GM06990 (cell line): ENCODE results near the gene FASTKD1.
"Not testable (repeated sequence)": the region's sequence is repeated elsewhere in the genome, so short reads cannot be mapped to it uniquely, and the experiment has no call there.

Source experiments
- DNase-seq: peaks from one replicate; pipeline ENCODE4 v3.0.0-alpha.2; 2011; ENCODE audit not compliant: insufficient read length; ENCODE audit errors: extremely low read depth
- H3K27me3 ChIP-seq: replicated peaks from 2 replicates; pipeline ENCODE4 v1.6.0; 2011; ENCODE audit warnings: low read length; ENCODE audit not compliant: control insufficient read depth, insufficient read depth
- H3K36me3 ChIP-seq: 2 replicates; pipeline ENCODE4 v1.5.1; 2011; ENCODE audit warnings: low read length; ENCODE audit not compliant: control insufficient read depth, insufficient read depth
- H3K4me3 ChIP-seq: replicated peaks from 2 replicates; pipeline ENCODE4 v1.5.1; 2011; ENCODE audit warnings: low read depth, mild to moderate bottlenecking, control low read depth, low read length
- TF ChIP-seq, protein P1 (sequence below): IDR thresholded peaks from 2 replicates; pipeline ENCODE4 v1.5.1; 2011; ENCODE audit warnings: low read length, control low read depth, mild to moderate bottlenecking, inconsistent platforms; ENCODE audit not compliant: insufficient read depth, poor library complexity, severe bottlenecking

FASTKD1 gene

DNA sequence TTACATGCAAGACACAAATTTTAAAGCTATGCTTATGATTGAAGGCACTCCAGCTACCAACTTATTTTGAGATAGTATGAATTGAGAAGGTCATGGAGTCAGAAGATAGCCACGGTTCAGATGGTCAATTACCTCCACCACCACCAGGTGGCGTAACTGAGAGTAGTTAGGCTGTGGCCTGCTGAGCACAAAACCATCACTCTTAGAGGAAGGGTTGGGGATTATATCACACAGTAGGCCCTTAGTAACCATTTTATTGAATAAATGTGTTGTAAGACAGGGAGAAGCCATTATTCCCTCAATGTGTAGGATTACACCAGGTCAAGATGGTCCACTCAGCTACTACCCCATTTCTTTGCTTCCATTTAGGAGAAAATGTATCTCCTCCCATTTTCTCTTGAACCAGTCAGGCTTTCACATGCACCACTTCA lies 45.4 kb downstream of the FASTKD1 start:
- TF ChIP-seq, protein P1, sequence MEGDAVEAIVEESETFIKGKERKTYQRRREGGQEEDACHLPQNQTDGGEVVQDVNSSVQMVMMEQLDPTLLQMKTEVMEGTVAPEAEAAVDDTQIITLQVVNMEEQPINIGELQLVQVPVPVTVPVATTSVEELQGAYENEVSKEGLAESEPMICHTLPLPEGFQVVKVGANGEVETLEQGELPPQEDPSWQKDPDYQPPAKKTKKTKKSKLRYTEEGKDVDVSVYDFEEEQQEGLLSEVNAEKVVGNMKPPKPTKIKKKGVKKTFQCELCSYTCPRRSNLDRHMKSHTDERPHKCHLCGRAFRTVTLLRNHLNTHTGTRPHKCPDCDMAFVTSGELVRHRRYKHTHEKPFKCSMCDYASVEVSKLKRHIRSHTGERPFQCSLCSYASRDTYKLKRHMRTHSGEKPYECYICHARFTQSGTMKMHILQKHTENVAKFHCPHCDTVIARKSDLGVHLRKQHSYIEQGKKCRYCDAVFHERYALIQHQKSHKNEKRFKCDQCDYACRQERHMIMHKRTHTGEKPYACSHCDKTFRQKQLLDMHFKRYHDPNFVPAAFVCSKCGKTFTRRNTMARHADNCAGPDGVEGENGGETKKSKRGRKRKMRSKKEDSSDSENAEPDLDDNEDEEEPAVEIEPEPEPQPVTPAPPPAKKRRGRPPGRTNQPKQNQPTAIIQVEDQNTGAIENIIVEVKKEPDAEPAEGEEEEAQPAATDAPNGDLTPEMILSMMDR, result peak; percentile 84
- H3K4me3 ChIP-seq, result no peak overlapping the region
- H3K27me3 ChIP-seq, result no peaks in the 10 kb centered on the region
- peak; percentile 12 for DNase-seq
- peaks cover 3% of the 10 kb centered on the region for H3K36me3 ChIP-seq

DNA sequence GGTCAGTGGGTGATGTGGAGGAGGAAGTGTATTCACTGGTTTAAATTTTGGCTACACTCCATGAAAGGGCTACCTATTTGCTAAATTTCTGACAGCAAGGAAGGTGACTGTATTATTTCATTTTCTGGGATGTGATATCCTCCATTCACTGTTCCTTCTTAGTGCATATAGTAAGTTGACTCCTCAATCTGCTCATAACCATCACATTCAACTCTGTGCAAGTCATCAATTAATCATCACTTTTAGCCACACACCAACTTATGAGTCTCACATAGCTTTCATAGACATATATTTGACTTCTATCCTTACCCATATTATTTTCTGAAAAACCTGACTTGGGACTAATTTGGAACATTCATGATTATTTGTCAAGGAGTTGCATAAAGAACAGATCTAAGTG lies 47.2 kb downstream of the FASTKD1 start:
- H3K36me3 ChIP-seq, result peaks cover 3% of the 10 kb centered on the region
- H3K27me3 ChIP-seq, result no peaks in the 10 kb centered on the region
- DNase-seq, result no peak
- no peak overlapping the region for H3K4me3 ChIP-seq
- TF ChIP-seq, protein P1, result no peak

DNA sequence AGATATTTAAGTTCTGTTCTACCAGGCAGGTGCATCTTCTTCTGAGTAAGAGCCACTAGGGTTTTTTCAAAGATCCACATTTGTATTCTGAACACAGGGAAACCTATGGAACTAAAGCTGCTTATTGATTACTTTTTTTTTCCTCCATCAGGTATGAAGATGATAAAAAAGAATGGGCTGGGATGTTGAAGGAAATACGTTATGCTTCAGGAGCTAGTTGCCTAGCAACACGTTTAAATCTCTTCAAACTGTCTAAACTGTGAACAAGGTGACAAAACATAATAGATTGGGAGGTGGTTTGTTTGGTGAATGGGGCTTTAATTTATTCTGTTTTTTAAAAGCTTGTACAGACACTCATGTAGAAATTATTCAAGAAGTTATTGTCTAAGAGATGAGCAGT lies 48.2 kb downstream of the FASTKD1 start:
- TF ChIP-seq, protein P1, result no peak
- DNase-seq, result no peak

DNA sequence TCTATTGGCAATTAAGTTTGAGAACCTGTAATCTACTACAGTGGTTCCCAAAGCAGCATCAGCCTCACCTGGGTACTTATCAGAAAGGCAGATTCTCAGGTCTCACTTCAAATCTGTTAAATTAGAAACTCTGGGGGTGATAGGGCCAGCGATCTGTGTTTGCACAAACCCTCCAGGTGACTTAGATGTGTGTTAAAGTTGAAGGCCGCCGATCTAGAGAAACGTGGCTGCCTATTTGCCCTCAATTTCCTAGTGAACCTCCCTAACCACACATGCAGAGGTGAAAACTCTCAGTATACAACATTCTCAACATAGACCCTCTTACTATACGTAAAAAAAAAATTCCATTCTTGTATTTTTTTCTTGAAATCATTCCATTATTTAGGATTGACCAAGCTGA lies 50.0 kb downstream of the FASTKD1 start:
- no peak for DNase-seq
- H3K4me3 ChIP-seq, result no peak overlapping the region
- peaks cover 3% of the 10 kb centered on the region for H3K36me3 ChIP-seq
- TF ChIP-seq, protein P1, result no peak
- no peaks in the 10 kb centered on the region for H3K27me3 ChIP-seq

More for the DNA sequence above, 48.2 kb downstream of the FASTKD1 start:
- Histone ChIP-seq H3K4me3 (no peak overlapping the region), H3K36me3 (peaks cover 3% of the 10 kb centered on the region), H3K27me3 (no peaks in the 10 kb centered on the region)

GRCh38 chr2:169520896-169521295 lies 52.8 kb downstream of the FASTKD1 start:
- TF ChIP-seq, protein P1, result no peak
- Histone ChIP-seq H3K4me3 (no peak overlapping the region), H3K27me3 (no peaks in the 10 kb centered on the region), H3K36me3 (no peaks in the 10 kb centered on the region)
- DNase-seq, result no peak

DNA sequence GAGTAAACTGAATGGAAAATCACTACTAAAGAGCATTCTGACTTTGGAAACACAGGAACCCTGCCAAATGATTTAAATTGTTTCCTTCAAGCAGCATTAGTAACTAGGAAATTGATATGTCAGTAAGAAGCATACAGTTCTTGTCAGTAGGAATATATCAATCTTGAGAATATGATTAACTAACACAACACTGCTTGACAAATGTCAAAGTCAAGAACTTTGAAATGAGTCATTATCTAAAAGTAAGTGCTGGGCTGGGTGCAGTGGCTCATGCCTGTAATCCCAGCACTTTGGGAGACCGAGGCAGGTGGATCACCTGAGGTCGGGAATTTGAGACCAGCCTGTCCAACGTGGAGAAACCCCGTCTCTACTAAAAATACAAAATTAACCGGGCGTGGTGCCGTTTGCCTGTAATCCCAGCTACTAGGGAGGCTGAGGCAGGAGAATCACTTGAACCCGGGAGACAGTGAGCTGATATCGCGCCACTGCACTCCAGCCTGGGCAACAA lies 57.1 kb downstream of the FASTKD1 start:
- DNase-seq, H3K27me3 ChIP-seq, H3K4me3 ChIP-seq, H3K36me3 ChIP-seq: not testable (repeated sequence)

- not testable (repeated sequence) for H3K4me3 ChIP-seq, H3K27me3 ChIP-seq, DNase-seq, H3K36me3 ChIP-seq
Observed at GRCh38 chr2:169514758-169515157, 58.9 kb downstream of the FASTKD1 start.
